PC-9 (cell line): ENCODE data around the gene KBTBD6. TPM values are rescaled to one million over a fixed set of nuclear protein-coding genes. Genes with fewer than 3 reads are reported as not detected.

Source experiments
- Bru-seq: library from RNA; stranded (reverse); fragments of 400-500 nt; gene quantifications from one replicate; lab custom pipeline; 2021; lab: Mats Ljungman, UMichigan
- BruChase-seq, 2 experiments: library from RNA; stranded (reverse); fragments of 400-500 nt; gene quantifications; one replicate each; lab custom pipeline; 2021; lab: Mats Ljungman, UMichigan
- BruUV-seq: library from RNA; stranded (reverse); fragments of 400-500 nt; replicated peaks from 2 replicates; lab custom pipeline; 2021; lab: Mats Ljungman, UMichigan
- CTCF ChIA-PET: fragments of 300-600 bp; sonication (Branson Sonifier 250); formaldehyde crosslinking; loops from one replicate; lab custom pipeline; 2022; ENCODE audit warnings: antibody characterized with exemption; lab: Charles Lee
- POLR2A ChIA-PET: fragments of 300-600 bp; sonication (Branson Sonifier 250); formaldehyde crosslinking; loops from one replicate; lab custom pipeline; 2022; ENCODE audit warnings: antibody characterized with exemption; ENCODE audit not compliant: unreplicated experiment; lab: Charles Lee
- DNase-seq, 2 experiments: peaks; one replicate each; pipeline versions ENCODE4 v3.0.0 to v3.0.0-alpha.2; 2015 to 2022; ENCODE audit warnings: mixed read lengths in 1 of 2
- H2AFZ ChIP-seq: fragments of 200-600 bp; sonication (generic); 2 replicates; pipeline ENCODE4 v1.8.1; 2017; ENCODE audit warnings: antibody characterized with exemption
- H3F3A ChIP-seq: fragments of 200-600 bp; sonication (generic); 2 replicates; pipeline ENCODE4 v1.8.1; 2017; ENCODE audit warnings: antibody characterized with exemption, mild to moderate bottlenecking, low read depth; ENCODE audit not compliant: insufficient read depth
- H3K27ac ChIP-seq: fragments of 200-600 bp; sonication (generic); 2 replicates; pipeline ENCODE4 v1.6.1; 2016; ENCODE audit warnings: mixed run types
- H3K27me3 ChIP-seq: fragments of 200-600 bp; sonication (generic); 2 replicates; pipeline ENCODE4 v1.6.1; 2016; ENCODE audit warnings: low read depth, mixed run types; ENCODE audit not compliant: insufficient read depth
- H3K36me3 ChIP-seq: fragments of 200-600 bp; sonication (generic); 2 replicates; pipeline ENCODE4 v1.6.1; 2016; ENCODE audit warnings: low read depth, mixed run types
- H3K4me1 ChIP-seq: fragments of 200-600 bp; sonication (generic); replicated peaks from 2 replicates; pipeline ENCODE4 v1.6.1; 2016; ENCODE audit warnings: mixed run types; ENCODE audit not compliant: insufficient read depth
- H3K4me2 ChIP-seq: fragments of 200-600 bp; sonication (generic); 2 replicates; pipeline ENCODE4 v1.6.1; 2017; ENCODE audit warnings: mixed run types
- H3K4me3 ChIP-seq: fragments of 200-600 bp; sonication (generic); 2 replicates; pipeline ENCODE4 v1.6.1; 2016; ENCODE audit warnings: mixed run types
- H3K79me2 ChIP-seq: fragments of 200-600 bp; sonication (generic); 2 replicates; pipeline ENCODE4 v1.6.1; 2017; ENCODE audit warnings: low read depth, mixed run types
- H3K9me2 ChIP-seq: fragments of 200-600 bp; sonication (generic); 2 replicates; pipeline ENCODE4 v1.8.1; 2017; ENCODE audit warnings: mild to moderate bottlenecking; ENCODE audit not compliant: insufficient read depth
- H3K9me3 ChIP-seq: fragments of 200-600 bp; sonication (generic); 2 replicates; pipeline ENCODE4 v1.8.1; 2016; ENCODE audit warnings: low read depth; ENCODE audit not compliant: insufficient read depth
- H4K20me1 ChIP-seq: fragments of 200-600 bp; sonication (generic); 2 replicates; pipeline ENCODE4 v1.8.1; 2017; ENCODE audit not compliant: insufficient read depth
- CTCF ChIP-seq: fragments of 200-600 bp; sonication (generic); conservative IDR thresholded peaks from 2 replicates; pipeline ENCODE4 v1.6.1; 2017; ENCODE audit warnings: mixed run types, antibody characterized with exemption, mild to moderate bottlenecking, moderate library complexity
- EZH2 ChIP-seq: fragments of 200-600 bp; sonication (generic); IDR thresholded peaks from 2 replicates; pipeline ENCODE4 v1.8.0; 2017; ENCODE audit warnings: antibody characterized with exemption, low read depth
- intact Hi-C: fragments of 100-400 bp; cut with micrococcal nuclease; formaldehyde crosslinking; loops from one replicate; pipeline ENCODE4 v1.10.0; 2022; ENCODE audit not compliant: unreplicated experiment
- long read RNA-seq: library from polyadenylated mRNA; stranded (forward); transcript quantifications from one replicate; pipeline ENCODE4 v2.0.0, GENCODE V29; 2022
- total RNA-seq: library from RNA; stranded (reverse); gene quantifications from 2 replicates; pipeline ENCODE4 v1.2.3, GENCODE V29; 2021

Gene KBTBD6
- total RNA-seq (4.3 TPM in 2 replicates), Bru-seq, nascent RNA (percentile 48 among the genes with signal in this experiment), BruChase-seq, experiment 1, labeled RNA remaining after a 2-hour chase (percentile 73 among the genes with signal in this experiment), BruChase-seq, experiment 2, labeled RNA remaining after a 6-hour chase (percentile 60 among the genes with signal in this experiment)
- long read RNA-seq, full-length matches to known transcripts, result 11 of 13 reads
- long read RNA-seq, partial matches to known transcripts, result 0 of 13 reads
- long read RNA-seq, other reads (novel, unspliced or antisense), result 2 of 13 reads

- CTCF ChIA-PET, result no interaction called here
- H3K4me1 ChIP-seq, result peaks cover 13% of the 10 kb centered on the region
- intact Hi-C loops, result loop anchor here (1.0 kb wide), 2 partner anchors 62 to 71 kb away; partner anchors contain the start of genes KBTBD7 and WBP4
- H3K4me2 ChIP-seq, result peak within 1 kb of the TSS; percentile 80
- peak within 1 kb of the TSS; percentile 73 for H3K27ac ChIP-seq
- H4K20me1 ChIP-seq, result no peaks in the 10 kb centered on the region
- H3F3A ChIP-seq, result no peaks in the 10 kb centered on the region
- no peaks in the 10 kb centered on the region for H3K9me3 ChIP-seq
- TF ChIP-seq EZH2 (no peak), CTCF (no peak)
- BruUV-seq, result no TSS peak
- DNase-seq, result peak; percentile 91
- POLR2A ChIA-PET, result interaction anchor here (0.6 kb wide), 1 partner anchor 1336 kb away, joined by 5 read pairs; no protein-coding TSS in a partner anchor
- H3K79me2 ChIP-seq, result peaks cover 37% of the 10 kb centered on the region
- no peaks in the 10 kb centered on the region for H3K27me3 ChIP-seq
- no peaks in the 10 kb centered on the region for H3K36me3 ChIP-seq
- H3K4me3 ChIP-seq, result peak within 1 kb of the TSS; percentile 59
- H2AFZ ChIP-seq, result peak within 1 kb of the TSS; percentile 83
- H3K9me2 ChIP-seq, result no peaks in the 10 kb centered on the region
Observed at GRCh38 chr13:41132512-41133152, at the start of gene KBTBD6. Gene KBTBD6 (minus strand): TSS chr13:41132802. CDS start chr13:41132511, 291 bp downstream.

GRCh38 chr13:41182231-41182630 is 49.6 kb upstream of the KBTBD6 start:
- Histone ChIP-seq H3F3A (no peaks in the 10 kb centered on the region), H3K79me2 (no peaks in the 10 kb centered on the region), H3K4me2 (no peak overlapping the region), H3K9me3 (no peaks in the 10 kb centered on the region), H3K36me3 (no peaks in the 10 kb centered on the region), H3K4me3 (no peak overlapping the region), H2AFZ (no peak overlapping the region), H3K4me1 (no peaks in the 10 kb centered on the region), H4K20me1 (no peaks in the 10 kb centered on the region), H3K27ac (no peak overlapping the region), H3K27me3 (no peaks in the 10 kb centered on the region), H3K9me2 (no peaks in the 10 kb centered on the region)
- ChIA-PET POLR2A (no interaction called here), CTCF (no interaction called here)
- DNase-seq, result no peak
- no TSS peak for BruUV-seq
- intact Hi-C loops, result no loop called here
- TF ChIP-seq EZH2 (no peak), CTCF (no peak)

- intact Hi-C loops, result no loop called here
- Histone ChIP-seq H2AFZ (no peak overlapping the region), H3K79me2 (no peaks in the 10 kb centered on the region), H3K27ac (no peak overlapping the region), H3K4me2 (no peak overlapping the region), H3F3A (no peaks in the 10 kb centered on the region), H3K36me3 (no peaks in the 10 kb centered on the region), H4K20me1 (no peaks in the 10 kb centered on the region), H3K27me3 (no peaks in the 10 kb centered on the region), H3K9me2 (no peaks in the 10 kb centered on the region), H3K4me3 (no peak overlapping the region), H3K9me3 (no peaks in the 10 kb centered on the region), H3K4me1 (no peaks in the 10 kb centered on the region)
- CTCF ChIA-PET, result no interaction called here
- no peak for DNase-seq
- no peak for TF ChIP-seq CTCF
- TF ChIP-seq EZH2, result no peak
- no TSS peak for BruUV-seq
- POLR2A ChIA-PET, result no interaction called here
Observed at GRCh38 chr13:41179593-41180250, 47.1 kb upstream of the KBTBD6 start.
